Neural progenitor cell (in vitro differentiated cells): ENCODE measurements around the gene C11orf98. TPM values are rescaled to one million over a fixed set of nuclear protein-coding genes. Genes with fewer than 3 reads are reported as not detected.

ENCODE experiments used
- DNase-seq: peaks from one replicate; pipeline ENCODE4 v3.0.0-alpha.2; 2016; ENCODE audit warnings: low spot score
- H2AFZ ChIP-seq: fragments of 200-600 bp; sonication (generic); replicated peaks from 2 replicates; pipeline ENCODE4 v1.6.1; 2016; ENCODE audit warnings: antibody characterized with exemption
- H3F3A ChIP-seq: fragments of 200-600 bp; sonication (generic); 2 replicates; pipeline ENCODE4 v1.6.1; 2016; ENCODE audit warnings: antibody characterized with exemption, low read depth
- H3K27ac ChIP-seq: fragments of 200-600 bp; sonication (generic); 2 replicates; pipeline ENCODE4 v1.5.1; 2016; ENCODE audit warnings: mild to moderate bottlenecking
- H3K27me3 ChIP-seq: fragments of 200-600 bp; sonication (generic); 2 replicates; pipeline ENCODE4 v1.6.1; 2016; ENCODE audit warnings: mild to moderate bottlenecking, moderate library complexity
- H3K36me3 ChIP-seq: fragments of 200-600 bp; sonication (generic); 2 replicates; pipeline ENCODE4 v1.5.1; 2016
- H3K4me1 ChIP-seq: fragments of 200-600 bp; sonication (generic); 2 replicates; pipeline ENCODE4 v1.6.1; 2016; ENCODE audit warnings: mixed run types
- H3K4me2 ChIP-seq: fragments of 200-600 bp; sonication (generic); 2 replicates; pipeline ENCODE4 v1.6.1; 2016
- H3K4me3 ChIP-seq: fragments of 200-600 bp; sonication (generic); 2 replicates; pipeline ENCODE4 v1.5.1; 2016
- H3K79me2 ChIP-seq: fragments of 200-600 bp; sonication (generic); 2 replicates; pipeline ENCODE4 v1.6.1; 2016; ENCODE audit warnings: low read depth
- H3K9ac ChIP-seq: fragments of 200-600 bp; sonication (generic); 2 replicates; pipeline ENCODE4 v1.6.1; 2016
- H3K9me3 ChIP-seq: fragments of 200-600 bp; sonication (generic); 2 replicates; pipeline ENCODE4 v1.5.1; 2016; ENCODE audit warnings: low read depth
- H4K20me1 ChIP-seq: fragments of 200-600 bp; sonication (generic); 2 replicates; pipeline ENCODE4 v1.6.1; 2016; ENCODE audit warnings: low read depth
- H3K27ac Mint-ChIP-seq: 3 replicates; pipeline ENCODE4 v1.8.0; 2021; ENCODE audit warnings: mixed read lengths
- H3K27me3 Mint-ChIP-seq: 2 replicates; pipeline ENCODE4 v1.8.0; 2022; ENCODE audit warnings: low read depth, mild to moderate bottlenecking, inconsistent platforms, moderate library complexity, mixed read lengths; ENCODE audit not compliant: insufficient read depth
- H3K36me3 Mint-ChIP-seq: 3 replicates; pipeline ENCODE4 v1.8.0; 2021; ENCODE audit warnings: mixed read lengths
- H3K4me1 Mint-ChIP-seq: 3 replicates; pipeline ENCODE4 v1.8.0; 2021; ENCODE audit warnings: mixed read lengths
- H3K4me3 Mint-ChIP-seq: 3 replicates; pipeline ENCODE4 v1.8.0; 2021; ENCODE audit warnings: mild to moderate bottlenecking, moderate library complexity, mixed read lengths
- H3K9me3 Mint-ChIP-seq: 3 replicates; pipeline ENCODE4 v1.8.0; 2020; ENCODE audit warnings: mixed read lengths
- CTCF ChIP-seq: fragments of 200-600 bp; sonication (generic); IDR thresholded peaks from 2 replicates; pipeline ENCODE4 v1.5.1; 2017; ENCODE audit warnings: antibody characterized with exemption, mild to moderate bottlenecking
- EZH2 ChIP-seq: fragments of 200-600 bp; sonication (generic); IDR thresholded peaks from 2 replicates; pipeline ENCODE4 v1.6.1; 2017; ENCODE audit warnings: antibody characterized with exemption, mild to moderate bottlenecking, moderate library complexity
- EZH2phosphoT487 ChIP-seq: fragments of 200-600 bp; sonication (generic); IDR thresholded peaks from 2 replicates; pipeline ENCODE4 v1.6.1; 2017; ENCODE audit warnings: antibody characterized with exemption
- total RNA-seq: library from RNA; depleted of rRNA; stranded (reverse); fragments of >200 nt; gene quantifications from 2 replicates; pipeline ENCODE4 v1.2.3, GENCODE V29; 2015; ENCODE audit warnings: low replicate concordance

Gene C11orf98
- total RNA-seq, 1 donor from 2014 or later = 73.3 TPM

GRCh38 chr11:62669420-62670161 lies 4.6 kb upstream of the C11orf98 start:
- no peak overlapping the region for H3K9ac ChIP-seq
- no peak overlapping the region for H3K4me3 ChIP-seq
- TF ChIP-seq EZH2phosphoT487 = no peak
- H3F3A ChIP-seq = peaks cover 81% of the 10 kb centered on the region
- peaks cover 58% of the 10 kb centered on the region for H3K79me2 ChIP-seq
- no peaks in the 10 kb centered on the region for H3K36me3 ChIP-seq
- peak; percentile 34 for DNase-seq
- Mint-ChIP-seq H3K4me1 (peaks cover 37% of the 10 kb centered on the region), H3K27me3 (peaks cover 5% of the 10 kb centered on the region), H3K4me3 (peak overlapping the region; percentile 100), H3K36me3 (peaks cover 7% of the 10 kb centered on the region), H3K9me3 (no peaks in the 10 kb centered on the region), H3K27ac (peak overlapping the region; percentile 35)
- H3K4me1 ChIP-seq = peaks cover 14% of the 10 kb centered on the region
- no peaks in the 10 kb centered on the region for H3K9me3 ChIP-seq
- peaks cover 17% of the 10 kb centered on the region for H4K20me1 ChIP-seq
- H3K27me3 ChIP-seq = no peaks in the 10 kb centered on the region
- no peak overlapping the region for H3K4me2 ChIP-seq
- peak overlapping the region; percentile 66 for H3K27ac ChIP-seq
- no peak overlapping the region for H2AFZ ChIP-seq

GRCh38 chr11:62667460-62667859 lies 2.5 kb upstream of the C11orf98 start:
- peaks cover 67% of the 10 kb centered on the region for H3K79me2 ChIP-seq
- no peak overlapping the region for H3K27ac ChIP-seq

GRCh38 chr11:62666259-62666926 lies 1.4 kb upstream of the C11orf98 start:
- DNase-seq = no peak
- H3F3A ChIP-seq = peaks cover 75% of the 10 kb centered on the region
- peak overlapping the region; percentile 77 for H3K9ac ChIP-seq
- Mint-ChIP-seq H3K27ac (peak overlapping the region; percentile 33), H3K4me1 (peaks cover 33% of the 10 kb centered on the region), H3K27me3 (peaks cover 5% of the 10 kb centered on the region), H3K36me3 (peaks cover 11% of the 10 kb centered on the region), H3K4me3 (peak overlapping the region; percentile 99), H3K9me3 (no peaks in the 10 kb centered on the region)
- TF ChIP-seq EZH2 (no peak), EZH2phosphoT487 (no peak), CTCF (no peak)
- H3K9me3 ChIP-seq = no peaks in the 10 kb centered on the region
- H2AFZ ChIP-seq = no peak overlapping the region
- peaks cover 14% of the 10 kb centered on the region for H3K4me1 ChIP-seq
- peak overlapping the region; percentile 88 for H3K4me2 ChIP-seq
- H3K27ac ChIP-seq = peak overlapping the region; percentile 45
- peaks cover 17% of the 10 kb centered on the region for H4K20me1 ChIP-seq
- H3K4me3 ChIP-seq = peak overlapping the region; percentile 65
- peaks cover 59% of the 10 kb centered on the region for H3K79me2 ChIP-seq
- H3K27me3 ChIP-seq = no peaks in the 10 kb centered on the region
- H3K36me3 ChIP-seq = no peaks in the 10 kb centered on the region

More at GRCh38 chr11:62667460-62667859, 2.5 kb upstream of the C11orf98 start:
- Mint-ChIP-seq H3K36me3 (peaks cover 10% of the 10 kb centered on the region), H3K4me1 (peaks cover 34% of the 10 kb centered on the region), H3K9me3 (no peaks in the 10 kb centered on the region), H3K27ac (no peak overlapping the region), H3K27me3 (peaks cover 5% of the 10 kb centered on the region), H3K4me3 (no peak overlapping the region)
- Histone ChIP-seq H3K9ac (no peak overlapping the region), H3K9me3 (no peaks in the 10 kb centered on the region), H3K4me2 (peak overlapping the region; percentile 88), H3K36me3 (no peaks in the 10 kb centered on the region), H3F3A (peaks cover 78% of the 10 kb centered on the region), H3K27me3 (no peaks in the 10 kb centered on the region), H2AFZ (no peak overlapping the region), H3K4me1 (peaks cover 14% of the 10 kb centered on the region), H3K4me3 (peak overlapping the region; percentile 4), H4K20me1 (peaks cover 17% of the 10 kb centered on the region)
- TF ChIP-seq CTCF (no peak), EZH2phosphoT487 (no peak), EZH2 (no peak)
- no peak for DNase-seq
